Effector CD4-positive, alpha-beta T cell (primary cell): Measurements from ENCODE around the gene ODAD3.
"Not testable (repeated sequence)": the region's sequence is repeated elsewhere in the genome, so short reads cannot be mapped to it uniquely, and the experiment has no call there.

Experiments
- DNase-seq: peaks from one replicate; pipeline ENCODE4 v3.0.0-alpha.2; 2020

ODAD3 gene

DNA sequence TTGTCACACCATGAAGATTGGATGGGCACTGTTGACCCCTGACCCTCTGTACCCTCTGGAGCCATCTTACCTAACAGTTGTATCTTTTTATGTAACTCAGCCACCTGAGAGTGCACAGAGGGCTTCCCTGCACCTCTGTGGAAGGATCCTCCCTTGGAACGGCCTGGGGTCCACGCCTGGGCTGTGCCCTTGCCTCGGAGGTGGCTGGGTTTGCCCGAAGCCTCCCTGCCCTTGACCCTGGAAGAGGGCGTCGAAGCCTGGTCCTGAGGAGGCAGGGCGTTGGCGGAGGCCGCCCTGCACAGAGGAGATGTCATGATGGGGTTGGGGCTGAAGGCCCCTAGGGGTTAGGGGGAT is 241 bp downstream of the ODAD3 start:
- no peak for DNase-seq

DNA sequence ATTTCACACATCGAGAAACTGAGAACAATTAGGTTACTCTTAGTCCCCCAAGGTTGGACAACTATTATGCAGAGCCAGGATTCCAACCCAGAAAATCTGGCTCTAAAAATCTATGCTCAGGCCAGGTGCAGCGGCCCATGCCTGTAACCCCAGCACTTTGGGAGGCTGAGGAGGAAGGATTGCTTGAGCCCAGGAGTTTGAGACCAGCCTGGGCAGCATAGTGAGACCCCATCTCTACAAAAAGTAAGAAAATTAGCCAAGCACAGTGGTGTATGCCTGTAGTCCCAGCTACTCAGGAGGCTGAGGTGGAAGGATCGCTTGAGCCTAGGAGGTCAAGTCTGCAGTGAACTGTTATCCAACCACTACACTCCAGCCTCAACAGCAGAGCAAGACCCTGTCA is 1.4 kb downstream of the ODAD3 start:
- not testable (repeated sequence) for DNase-seq

DNA sequence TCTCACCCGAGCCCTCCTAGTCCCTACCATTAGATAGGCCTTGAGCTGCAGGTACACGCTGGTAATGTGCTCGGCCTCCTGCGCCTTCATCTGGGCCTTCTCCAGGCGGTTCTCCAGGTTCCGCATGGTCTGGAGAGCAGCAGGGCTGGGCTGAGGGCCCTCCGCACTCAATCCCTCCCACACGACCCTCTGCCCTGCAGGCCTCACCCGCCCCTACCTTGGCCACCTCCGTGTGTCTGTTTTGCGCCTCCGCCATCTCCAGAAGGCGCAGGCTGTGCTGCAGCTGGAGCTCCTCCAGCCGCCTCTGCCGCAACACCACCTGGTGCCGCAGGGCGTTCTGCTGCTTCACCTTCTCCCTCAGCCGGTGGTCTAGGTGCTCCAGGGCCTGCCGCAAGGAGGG is 8.3 kb downstream of the ODAD3 start:
- DNase-seq, result no peak

DNA sequence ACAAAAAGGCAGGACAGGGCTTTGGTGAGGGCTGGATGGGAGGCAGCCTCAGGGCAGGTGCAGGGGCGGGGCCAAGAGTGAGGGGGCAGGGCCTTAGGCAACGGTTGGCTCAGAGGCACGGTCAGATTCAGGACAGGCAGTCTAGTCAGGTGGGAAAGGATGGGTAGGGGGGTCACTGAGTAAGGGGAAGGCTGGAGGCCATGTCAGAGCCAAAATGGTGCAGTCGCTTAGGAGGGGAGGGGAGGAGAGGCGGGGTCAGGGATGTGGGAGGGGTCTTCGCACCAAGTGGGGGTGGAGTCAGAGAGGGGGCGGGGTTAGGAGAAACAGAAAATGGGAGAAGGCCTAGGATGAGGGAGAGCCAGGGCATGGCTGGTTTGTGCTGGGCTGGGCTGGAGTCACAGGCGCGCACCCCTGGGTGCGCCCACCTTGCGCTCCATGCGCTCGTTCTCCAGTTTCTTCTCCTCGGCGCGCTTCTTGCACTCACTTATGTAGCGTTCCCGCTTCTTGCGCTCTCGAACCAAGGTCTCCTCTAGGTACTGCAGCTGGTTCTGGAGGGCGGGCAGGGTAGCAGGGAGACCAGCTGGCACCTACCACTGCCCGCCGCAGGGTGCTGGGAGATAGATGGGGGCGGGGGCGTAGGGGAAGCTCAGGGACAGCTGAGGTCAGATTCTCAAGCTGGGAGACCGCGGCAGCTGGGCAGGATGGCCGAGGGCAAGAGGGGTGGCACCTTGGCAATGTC is 9.0 kb downstream of the ODAD3 start:
- no peak for DNase-seq

DNA sequence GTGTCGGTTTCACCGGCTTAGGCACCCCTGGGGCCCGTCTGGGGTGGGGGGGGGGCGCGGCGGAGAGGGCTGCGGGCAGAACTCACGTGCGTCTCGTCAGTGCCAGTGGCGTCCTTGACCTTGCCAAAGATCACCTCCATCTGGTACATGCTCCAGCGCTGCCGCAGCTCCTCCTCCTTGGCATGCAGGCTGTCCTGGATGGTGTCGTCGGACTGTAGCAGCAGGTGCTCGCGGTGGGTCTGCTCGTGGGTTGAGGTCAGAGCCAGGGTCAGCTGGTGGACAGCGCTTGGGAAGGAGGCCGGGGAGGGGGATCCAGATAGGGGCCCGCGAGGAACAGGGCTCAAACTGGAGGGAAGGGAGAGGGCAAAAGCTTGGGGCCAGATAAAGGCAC is 11.1 kb downstream of the ODAD3 start:
- DNase-seq, result no peak

DNA sequence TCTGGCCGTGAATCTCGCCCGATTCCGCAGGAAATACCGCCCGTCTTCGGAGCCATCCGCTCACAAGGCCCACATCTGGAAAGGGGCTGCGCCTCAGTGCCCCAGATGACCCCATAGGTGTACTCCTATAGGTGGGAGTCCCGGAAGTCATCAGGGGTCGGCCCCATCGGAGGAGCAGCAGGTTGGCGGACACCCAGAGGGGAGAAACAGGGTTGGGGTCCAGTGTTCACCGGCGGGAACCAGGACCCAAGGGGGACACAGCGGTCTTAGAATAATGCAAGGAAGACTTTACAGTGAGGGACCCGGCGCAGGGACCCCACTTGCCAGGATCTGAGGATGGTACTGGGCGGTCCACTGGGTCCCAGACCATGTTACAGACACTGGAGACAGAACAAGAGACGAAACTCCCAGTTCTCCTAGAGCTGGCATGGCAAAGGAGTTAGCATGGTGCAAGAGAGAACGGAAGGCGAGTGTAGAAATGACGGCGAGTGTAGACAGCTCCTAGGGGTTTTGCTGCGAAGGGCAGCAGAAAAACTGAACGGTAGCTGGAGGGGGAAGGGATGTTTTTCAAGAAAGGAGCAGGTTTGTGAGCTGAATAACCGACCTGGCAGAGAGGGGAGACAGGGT is 11.6 kb downstream of the ODAD3 start:
- no peak for DNase-seq

DNA sequence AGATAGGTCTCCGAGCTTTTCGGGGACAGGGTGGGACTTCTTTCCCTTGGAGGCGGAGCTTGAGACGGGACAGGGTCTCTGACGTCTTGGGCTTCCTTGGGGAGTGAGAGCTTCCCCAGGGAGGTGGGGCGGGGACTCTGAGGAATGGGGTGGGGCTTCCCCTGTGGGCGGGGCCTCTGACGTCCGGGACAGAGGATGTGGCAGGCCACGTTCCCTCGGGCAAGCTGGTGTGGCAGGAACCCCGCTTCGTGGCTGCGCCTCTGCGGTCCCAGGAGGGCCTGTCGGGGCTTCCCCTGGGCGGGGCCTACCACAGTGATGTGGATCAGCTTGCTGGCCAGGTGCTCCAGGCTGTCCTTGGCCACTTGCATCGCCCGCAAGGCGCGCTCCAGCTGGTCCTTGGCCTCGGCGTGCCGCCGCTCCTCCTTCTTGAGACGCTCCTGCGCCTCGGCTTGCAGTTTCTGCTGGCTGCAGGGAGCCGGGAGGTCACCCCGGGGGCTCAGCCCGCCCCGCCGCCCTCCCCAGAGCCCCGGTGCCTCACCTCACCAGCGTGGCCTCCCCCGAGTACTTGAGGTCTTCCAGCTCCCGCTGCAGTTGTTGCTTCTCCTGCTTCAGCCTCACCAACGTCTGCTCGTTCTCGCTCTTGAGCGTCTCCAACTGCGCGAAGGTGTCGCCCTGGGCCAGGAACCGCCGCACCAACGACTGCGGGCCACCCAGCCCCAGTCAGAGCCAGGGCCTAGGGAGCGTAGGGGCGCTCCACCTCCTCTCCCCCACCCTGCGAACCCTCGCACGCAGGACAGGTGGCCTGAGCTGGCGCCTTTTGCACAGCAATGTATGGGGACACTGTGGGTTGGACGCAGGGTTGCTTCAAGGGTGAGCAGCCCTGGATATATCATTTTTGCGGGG is 12.5 kb downstream of the ODAD3 start:
- DNase-seq, result peak; percentile 32

DNA sequence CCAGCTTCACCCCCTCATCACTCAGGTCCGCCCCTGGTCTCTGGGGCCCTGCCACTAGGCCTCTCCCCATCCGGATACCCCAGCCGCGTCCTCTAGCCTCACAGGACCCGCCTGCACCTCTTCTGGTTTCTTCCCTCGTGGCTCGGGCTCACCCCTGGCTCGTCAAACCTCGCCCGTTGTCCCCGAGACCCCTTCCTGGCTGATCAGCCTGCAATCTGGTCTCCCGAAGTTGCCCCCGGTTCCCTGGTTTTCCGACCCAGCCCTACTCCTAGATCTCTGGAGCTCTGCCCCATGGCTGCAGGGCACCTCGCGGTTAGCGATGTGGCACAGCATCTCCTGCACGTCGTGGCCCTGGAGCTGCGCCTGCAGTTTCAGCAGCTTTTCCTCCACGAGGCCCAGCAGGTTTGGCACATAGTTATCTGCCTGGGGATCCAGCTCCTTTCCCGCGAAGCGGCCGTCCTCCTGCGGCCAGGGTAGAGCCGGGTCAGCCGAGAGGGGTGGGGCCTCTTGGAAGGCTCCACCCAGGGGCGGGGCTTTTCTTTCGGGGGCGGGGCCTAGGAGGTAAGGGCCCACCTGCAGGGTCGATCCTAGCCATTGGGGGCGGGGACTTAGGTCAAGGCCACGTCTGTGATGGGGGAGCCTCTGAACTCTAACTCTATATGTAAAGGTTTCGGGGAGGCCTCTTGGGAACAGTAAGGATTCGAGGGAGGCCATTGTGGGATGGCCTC is 13.4 kb downstream of the ODAD3 start:
- no peak for DNase-seq

DNA sequence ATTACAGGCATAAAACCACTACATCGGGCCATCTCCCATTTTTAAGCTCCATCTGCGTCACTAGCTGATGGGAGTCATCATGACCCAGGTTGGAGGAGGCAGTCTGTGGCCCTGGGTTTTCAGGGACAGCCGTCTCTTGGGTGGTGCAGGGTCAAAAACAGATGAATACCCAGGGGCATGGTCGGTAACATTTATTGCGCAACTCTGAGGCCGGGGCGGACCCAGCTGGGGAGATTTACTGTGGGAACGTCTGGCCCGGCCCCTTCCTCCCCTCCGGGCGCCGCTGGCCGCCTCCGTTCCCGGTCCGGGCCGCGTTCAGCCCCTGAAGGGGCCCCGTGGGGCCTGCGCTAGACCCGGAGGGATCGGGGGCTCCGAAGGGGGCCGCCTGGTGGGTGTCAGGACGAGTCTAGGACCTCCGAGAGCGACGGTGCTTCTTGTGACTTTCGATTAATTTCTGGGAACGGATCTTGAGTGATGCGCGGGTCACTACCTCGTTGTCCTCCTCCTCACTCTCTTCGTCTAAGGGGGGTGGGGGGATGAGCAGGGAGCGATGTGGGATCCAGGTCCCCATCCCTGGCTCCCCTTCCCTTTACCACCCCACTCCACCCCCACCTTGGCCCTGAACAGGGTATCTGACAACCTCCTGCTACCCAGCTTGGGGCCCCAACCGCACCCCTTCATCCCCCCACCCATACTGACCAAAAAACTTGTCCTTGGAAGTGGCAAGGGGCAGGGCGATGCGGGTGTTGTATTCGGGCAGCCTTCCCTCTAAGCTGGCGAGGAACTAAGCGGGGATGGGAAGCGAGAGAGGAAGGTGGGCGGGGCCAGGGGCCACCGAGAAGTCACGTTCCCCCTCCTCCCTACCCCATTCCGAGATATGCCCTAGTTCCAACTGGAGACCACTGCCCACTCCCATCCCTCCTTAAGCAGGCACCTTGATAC is 14.2 kb downstream of the ODAD3 start:
- DNase-seq, result no peak

DNA sequence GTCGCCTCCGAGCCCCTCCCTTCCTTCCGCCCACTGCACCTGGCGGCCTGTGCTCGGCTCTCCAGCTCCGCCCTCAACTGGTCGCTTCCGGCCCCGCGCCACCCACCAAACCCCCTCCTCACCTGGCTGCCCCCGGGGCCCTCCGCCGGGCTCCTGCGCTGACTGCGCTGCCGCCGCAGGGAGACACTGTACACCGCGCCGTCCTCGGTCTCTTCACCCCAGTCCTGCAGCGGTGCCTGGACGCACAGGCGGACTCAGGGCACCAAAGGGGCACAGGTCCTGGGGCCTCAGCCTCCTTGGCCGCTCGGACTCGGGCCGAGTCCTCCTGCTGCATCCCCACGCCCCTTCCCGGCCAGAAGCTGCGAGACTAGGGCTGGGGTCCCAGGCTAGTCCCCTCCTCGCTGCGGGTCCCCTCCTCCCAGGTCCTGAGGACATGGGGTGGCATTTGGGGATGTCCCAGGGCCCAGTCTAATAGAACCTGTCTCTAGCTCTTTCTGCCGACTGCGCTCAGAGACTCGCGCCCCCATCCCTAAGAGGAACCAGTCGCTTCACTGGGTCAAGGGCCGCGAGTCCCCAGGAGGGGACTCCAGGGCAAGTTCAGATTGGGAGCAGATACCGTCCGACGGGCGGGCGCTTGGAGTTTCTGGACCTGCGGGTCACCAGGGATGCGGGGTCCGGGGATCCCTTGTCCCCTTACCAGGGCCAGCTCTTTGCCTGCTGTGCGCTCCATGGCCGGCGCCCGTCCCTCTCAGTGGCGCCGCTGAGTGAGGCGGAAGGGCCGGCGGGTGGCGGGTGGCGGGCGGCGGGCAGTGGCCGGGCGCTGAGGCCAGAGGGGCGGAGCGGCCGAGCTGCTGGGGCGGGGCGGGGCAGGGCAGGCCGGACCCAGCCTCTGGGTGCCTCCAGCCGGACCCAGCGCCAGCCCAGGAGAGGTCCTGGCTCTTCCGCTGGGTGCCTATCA is 16.1 kb downstream of the ODAD3 start, which contains the start of gene RGL3:
Gene RGL3, minus strand, starts transcription at position 766 of the 958 bp plus-strand sequence. Its CDS starts 36 bp downstream, at position 730.
- no peak for DNase-seq

DNA sequence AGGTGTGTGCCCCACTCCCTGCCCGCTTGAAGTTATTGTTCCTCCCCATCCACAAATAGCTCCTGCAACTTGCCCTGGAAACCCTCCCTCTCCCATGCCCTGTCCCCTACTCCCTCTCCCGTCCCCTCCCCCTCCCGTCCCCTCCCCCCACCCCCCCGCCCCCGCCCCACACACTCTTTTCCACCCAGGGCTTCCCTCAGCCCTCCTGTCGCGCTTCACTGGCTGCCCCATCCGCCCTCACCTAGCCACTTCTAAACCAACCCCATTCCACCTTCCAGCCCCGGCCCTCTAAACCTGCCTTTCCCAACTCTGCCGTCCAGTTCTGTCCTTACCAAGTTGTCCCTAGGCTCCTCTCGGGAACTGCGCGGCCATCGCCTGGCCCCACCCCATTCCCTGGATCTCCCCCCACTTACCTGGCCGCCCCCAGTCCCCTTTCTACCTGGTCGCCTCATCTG is 16.8 kb downstream of the ODAD3 start:
- no peak for DNase-seq

DNA sequence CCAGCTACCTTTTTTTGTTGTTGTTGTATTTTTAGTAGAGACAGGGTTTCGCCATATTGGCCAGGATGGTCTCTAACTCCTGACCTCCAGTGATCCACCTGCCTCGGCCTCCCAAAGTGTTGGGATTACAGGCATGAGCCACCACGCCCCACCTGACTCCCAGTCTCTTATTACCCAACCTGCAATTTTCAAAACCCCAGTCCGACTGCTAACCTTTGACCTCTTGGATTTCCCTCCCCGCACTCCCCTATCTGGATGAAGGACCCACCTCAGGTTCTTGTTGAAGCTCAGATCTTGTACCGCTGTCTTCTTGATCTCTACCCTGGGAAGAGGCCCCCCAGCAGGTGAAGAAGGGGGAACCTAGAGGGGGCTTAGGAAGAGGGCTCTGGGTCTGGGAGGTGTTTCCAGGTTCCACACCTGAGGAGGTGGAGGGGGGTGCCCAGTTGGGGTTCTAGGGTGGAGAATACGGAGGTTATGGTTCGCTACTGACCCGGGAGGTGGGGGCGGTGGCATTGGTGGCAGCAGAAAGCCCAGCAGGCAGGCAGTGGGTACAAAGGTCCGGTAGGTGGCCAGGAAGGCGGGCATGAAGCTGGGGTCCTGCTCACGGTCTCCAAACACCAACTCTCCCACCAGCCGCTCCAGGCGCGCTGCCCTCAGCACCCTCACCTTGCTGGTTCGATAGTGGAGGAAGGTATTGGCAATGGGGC is 18.4 kb downstream of the ODAD3 start:
- DNase-seq, result no peak

DNA sequence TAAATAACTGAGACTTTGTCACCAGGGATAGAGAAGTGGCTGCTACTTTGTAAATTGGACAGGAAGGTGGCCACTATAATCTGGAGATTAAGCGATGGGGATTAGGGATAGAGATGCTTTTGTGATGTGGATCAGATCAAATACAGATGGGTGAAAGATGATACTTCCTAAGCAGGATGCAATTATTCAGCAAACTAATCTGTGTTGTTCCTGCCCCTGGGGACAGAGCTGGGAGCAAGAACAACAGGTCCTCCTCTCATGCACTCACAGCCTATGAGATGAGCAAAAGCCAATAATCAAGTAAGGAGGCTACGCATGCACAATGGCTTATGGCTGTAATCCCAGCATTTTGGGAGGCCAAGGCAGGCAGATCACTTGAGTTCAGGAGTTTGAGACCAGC is 20.4 kb downstream of the ODAD3 start:
- DNase-seq, result no peak

DNA sequence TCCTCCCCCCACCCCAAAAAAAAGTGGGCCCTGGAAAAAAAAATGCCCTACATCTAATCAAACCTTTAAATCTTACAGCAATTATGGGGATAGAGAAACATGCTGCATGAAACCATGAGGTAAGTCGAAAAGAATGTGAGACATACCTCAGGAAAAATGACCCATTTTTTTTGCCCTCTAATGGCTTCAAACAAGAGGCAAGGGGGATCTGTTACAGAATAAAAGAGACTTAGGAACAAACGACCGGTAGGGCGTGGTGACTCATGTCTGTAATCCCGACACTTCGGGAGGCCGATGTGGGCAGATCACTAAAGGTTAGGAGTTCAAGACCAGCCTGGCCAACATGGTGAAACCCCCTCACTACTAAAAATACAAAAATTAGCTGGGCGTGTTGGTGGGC is 24.2 kb downstream of the ODAD3 start:
- DNase-seq, result no peak

DNA sequence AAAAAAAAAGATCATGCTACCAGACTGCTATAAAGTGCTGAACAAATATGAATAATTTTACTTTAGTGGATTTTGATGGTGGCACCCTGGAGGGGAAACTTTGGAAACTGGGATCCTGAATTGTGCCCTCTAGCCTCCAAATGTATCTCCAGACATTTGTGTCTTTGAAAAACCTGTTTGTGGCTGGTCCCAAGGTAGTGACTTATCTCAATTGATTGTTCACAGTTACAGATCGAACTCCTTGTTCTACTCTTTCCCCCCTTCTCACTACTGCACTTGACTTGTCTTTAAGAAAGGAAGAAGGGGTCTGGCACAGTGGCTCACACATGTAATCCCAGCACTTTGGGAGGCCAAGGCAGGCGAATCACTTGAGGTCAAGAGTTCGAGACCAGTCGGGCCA is 26.3 kb downstream of the ODAD3 start:
- no peak for DNase-seq

DNA sequence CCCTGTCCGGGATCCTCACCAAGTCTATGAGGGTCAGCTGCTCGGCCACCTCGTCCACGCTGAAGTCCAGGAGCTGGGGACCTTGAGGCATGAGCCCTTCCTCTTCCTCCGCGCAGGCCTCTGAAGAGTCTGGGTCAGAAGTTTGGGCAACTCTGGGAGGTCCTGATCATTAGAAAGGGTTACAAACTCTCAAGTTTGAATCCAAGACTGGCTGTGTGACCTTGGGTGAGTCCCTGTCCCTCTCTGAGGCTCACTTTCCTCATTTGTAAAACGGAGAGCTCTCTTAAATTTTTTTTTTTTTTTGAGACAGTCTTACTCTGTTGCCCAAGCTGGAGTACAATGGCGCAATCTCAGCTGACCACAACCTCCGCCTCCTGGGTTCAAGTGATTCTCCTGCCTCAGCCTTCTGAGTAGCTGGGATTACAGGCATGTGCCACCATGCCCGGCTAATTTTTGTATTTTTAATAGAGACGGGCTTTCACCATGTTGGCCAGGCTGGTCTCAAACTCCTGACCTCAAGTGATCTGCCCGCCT is 28.2 kb downstream of the ODAD3 start:
- not testable (repeated sequence) for DNase-seq

DNA sequence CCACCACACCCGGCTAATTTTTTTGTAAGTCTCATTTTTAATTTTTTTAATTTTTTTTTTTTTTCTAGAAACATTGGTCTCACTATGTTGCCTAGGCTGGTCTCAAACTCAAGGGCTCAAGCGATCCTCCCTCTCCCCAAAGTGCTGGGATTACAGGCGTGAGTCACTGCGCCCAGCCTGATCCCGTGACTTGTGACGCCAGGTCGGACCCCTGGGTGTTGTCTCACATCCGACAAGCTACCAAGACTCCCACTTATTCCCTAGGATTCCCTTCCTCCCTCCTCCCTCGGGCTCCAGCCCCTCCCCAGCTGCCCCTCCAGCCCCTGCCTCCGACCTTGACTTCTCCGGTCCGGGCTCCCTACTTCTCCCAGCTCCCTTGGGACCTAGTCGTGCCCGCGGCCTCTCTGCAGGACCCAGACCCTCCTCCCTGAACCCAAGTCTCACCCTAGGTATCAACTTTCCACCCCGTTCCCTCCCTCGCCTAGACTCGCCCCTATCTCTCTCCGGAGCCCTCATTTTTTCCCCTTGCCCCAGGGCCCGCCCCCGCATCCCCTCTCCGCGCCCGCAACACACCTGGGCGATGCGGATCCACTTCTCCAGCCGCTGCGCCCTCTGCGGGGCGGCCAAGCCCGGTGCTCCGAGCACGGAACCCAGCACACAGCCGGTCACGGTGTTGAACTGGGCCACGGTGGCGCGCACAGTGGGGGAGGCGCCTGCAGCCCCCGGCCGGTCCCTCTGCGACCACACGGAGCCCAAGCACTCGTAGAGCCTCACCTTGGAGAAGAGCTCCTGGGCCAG is 28.9 kb downstream of the ODAD3 start:
- no peak for DNase-seq

DNA sequence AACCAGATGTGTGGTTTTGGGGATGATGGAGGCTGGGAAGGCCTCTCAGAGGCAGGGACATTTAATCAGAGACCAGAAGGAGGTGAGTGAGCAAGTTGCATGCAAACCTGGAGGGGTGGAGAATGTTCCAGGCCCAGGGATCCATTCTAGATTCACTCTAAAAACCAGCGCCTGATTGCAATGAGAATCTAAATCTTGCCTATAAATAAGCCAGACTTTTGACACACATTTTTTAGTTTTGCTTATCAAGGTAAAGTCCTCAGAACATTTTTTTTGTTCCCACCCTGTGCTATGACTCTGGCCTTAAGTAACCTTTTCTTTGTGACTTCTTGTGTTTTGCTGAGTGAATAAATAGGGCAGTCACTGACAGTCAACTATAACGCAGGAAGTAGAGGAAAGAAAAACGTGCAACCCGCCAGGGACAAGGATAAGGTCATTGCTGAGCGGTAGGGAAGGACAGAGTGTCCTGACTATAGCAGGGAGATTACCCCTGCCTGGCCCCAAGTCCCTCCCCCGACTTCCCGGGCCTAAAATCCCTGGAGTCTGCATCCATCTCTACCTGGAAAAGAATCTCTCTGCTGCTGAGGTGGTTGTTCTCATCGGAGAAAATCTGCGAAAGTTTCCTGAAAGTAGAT is 30.2 kb downstream of the ODAD3 start:
- no peak for DNase-seq
